Ecto neural progenitor cell (in vitro differentiated cells): ENCODE data around the gene SLCO3A1.

ENCODE experiments used
- DNase-seq: peaks from one replicate; pipeline ENCODE4 v3.0.0-alpha.2; 2018; ENCODE audit warnings: low spot score

The SLCO3A1 gene

GRCh38 chr15:91966194-91966552 is 112.7 kb downstream of the SLCO3A1 start:
- DNase-seq: no peak

- no peak for DNase-seq
Measured at GRCh38 chr15:91967935-91968606, 114.6 kb downstream of the SLCO3A1 start.

- no peak for DNase-seq
Measured at GRCh38 chr15:91968610-91969009, 115.1 kb downstream of the SLCO3A1 start.

GRCh38 chr15:91970142-91970541 is 116.6 kb downstream of the SLCO3A1 start:
- no peak for DNase-seq

GRCh38 chr15:91973481-91973880 is 120.0 kb downstream of the SLCO3A1 start:
- DNase-seq: no peak

GRCh38 chr15:91974321-91974720 is 120.8 kb downstream of the SLCO3A1 start:
- no peak for DNase-seq

- DNase-seq: no peak
Measured at GRCh38 chr15:91975241-91975978, 121.9 kb downstream of the SLCO3A1 start.

- DNase-seq: no peak
Measured at GRCh38 chr15:91976966-91977365, 123.5 kb downstream of the SLCO3A1 start.

- no peak for DNase-seq
Measured at GRCh38 chr15:91980502-91981267, 127.2 kb downstream of the SLCO3A1 start.

- no peak for DNase-seq
Measured at GRCh38 chr15:91981821-91982800, 128.6 kb downstream of the SLCO3A1 start.

GRCh38 chr15:91983729-91984340 is 130.3 kb downstream of the SLCO3A1 start:
- no peak for DNase-seq

- DNase-seq: no peak
Measured at GRCh38 chr15:91985297-91985696, 131.8 kb downstream of the SLCO3A1 start.

- DNase-seq: no peak
Measured at GRCh38 chr15:91988071-91988470, 134.6 kb downstream of the SLCO3A1 start.

- DNase-seq: no peak
Measured at GRCh38 chr15:91988655-91989054, 135.1 kb downstream of the SLCO3A1 start.

- DNase-seq: no peak
Measured at GRCh38 chr15:91989821-91990220, 136.3 kb downstream of the SLCO3A1 start.

GRCh38 chr15:91992945-91993344 is 139.4 kb downstream of the SLCO3A1 start:
- no peak for DNase-seq

- DNase-seq: no peak
Measured at GRCh38 chr15:91995146-91995545, 141.6 kb downstream of the SLCO3A1 start.

- no peak for DNase-seq
Measured at GRCh38 chr15:91997163-91997562, 143.7 kb downstream of the SLCO3A1 start.

GRCh38 chr15:92000709-92001108 is 147.2 kb downstream of the SLCO3A1 start:
- peak; percentile 55 for DNase-seq

- no peak for DNase-seq
Measured at GRCh38 chr15:92001307-92001706, 147.8 kb downstream of the SLCO3A1 start.

- DNase-seq: no peak
Measured at GRCh38 chr15:92002666-92003065, 149.2 kb downstream of the SLCO3A1 start.
